Activated naive CD4-positive, alpha-beta T cell treated with anti-CD3 and anti-CD28 coated beads, Interleukin-2, amount 10 ng/mL, durations not matched to agents 7 days and 5 days (primary cell): ENCODE measurements around the gene CACNA1H.

Experiments used
- CTCF ChIA-PET: fragments of 350-600 bp; sonication (Branson Sonifier 250); formaldehyde crosslinking; loops from one replicate; lab custom pipeline; 2021; ENCODE audit warnings: antibody characterized with exemption; lab: Charles Lee
- DNase-seq: peaks from one replicate; pipeline ENCODE4 v3.0.0-alpha.2; 2020
- H3K27ac Mint-ChIP-seq: one replicate; pipeline ENCODE4 v1.8.0; 2021; ENCODE audit warnings: mild to moderate bottlenecking, moderate library complexity, mixed read lengths
- H3K27me3 Mint-ChIP-seq: one replicate; pipeline ENCODE4 v1.8.0; 2021; ENCODE audit warnings: mild to moderate bottlenecking, mixed read lengths
- H3K36me3 Mint-ChIP-seq: one replicate; pipeline ENCODE4 v1.8.0; 2021; ENCODE audit warnings: mixed read lengths
- H3K4me1 Mint-ChIP-seq: one replicate; pipeline ENCODE4 v1.8.0; 2021; ENCODE audit warnings: mixed read lengths
- H3K4me3 Mint-ChIP-seq: one replicate; pipeline ENCODE4 v1.8.0; 2021; ENCODE audit warnings: mild to moderate bottlenecking, moderate library complexity, mixed read lengths
- H3K9me3 Mint-ChIP-seq: one replicate; pipeline ENCODE4 v1.8.0; 2021; ENCODE audit warnings: mixed read lengths

Gene CACNA1H

GRCh38 chr16:1117926-1118325, 35.0 kb upstream of the CACNA1H start:
- H3K36me3 Mint-ChIP-seq = no peaks in the 10 kb centered on the region
- H3K27ac Mint-ChIP-seq = no peak overlapping the region
- no peak for DNase-seq
- CTCF ChIA-PET = no interaction called here
- no peak overlapping the region for H3K4me3 Mint-ChIP-seq
- no peaks in the 10 kb centered on the region for H3K9me3 Mint-ChIP-seq
- H3K27me3 Mint-ChIP-seq = peaks cover 4% of the 10 kb centered on the region
- no peaks in the 10 kb centered on the region for H3K4me1 Mint-ChIP-seq

GRCh38 chr16:1119129-1119528, 33.8 kb upstream of the CACNA1H start:
- CTCF ChIA-PET = no interaction called here
- H3K4me3 Mint-ChIP-seq = no peak overlapping the region
- no peak overlapping the region for H3K27ac Mint-ChIP-seq
- no peak for DNase-seq
- H3K36me3 Mint-ChIP-seq = no peaks in the 10 kb centered on the region
- no peaks in the 10 kb centered on the region for H3K4me1 Mint-ChIP-seq
- no peaks in the 10 kb centered on the region for H3K9me3 Mint-ChIP-seq
- no peaks in the 10 kb centered on the region for H3K27me3 Mint-ChIP-seq

DNA sequence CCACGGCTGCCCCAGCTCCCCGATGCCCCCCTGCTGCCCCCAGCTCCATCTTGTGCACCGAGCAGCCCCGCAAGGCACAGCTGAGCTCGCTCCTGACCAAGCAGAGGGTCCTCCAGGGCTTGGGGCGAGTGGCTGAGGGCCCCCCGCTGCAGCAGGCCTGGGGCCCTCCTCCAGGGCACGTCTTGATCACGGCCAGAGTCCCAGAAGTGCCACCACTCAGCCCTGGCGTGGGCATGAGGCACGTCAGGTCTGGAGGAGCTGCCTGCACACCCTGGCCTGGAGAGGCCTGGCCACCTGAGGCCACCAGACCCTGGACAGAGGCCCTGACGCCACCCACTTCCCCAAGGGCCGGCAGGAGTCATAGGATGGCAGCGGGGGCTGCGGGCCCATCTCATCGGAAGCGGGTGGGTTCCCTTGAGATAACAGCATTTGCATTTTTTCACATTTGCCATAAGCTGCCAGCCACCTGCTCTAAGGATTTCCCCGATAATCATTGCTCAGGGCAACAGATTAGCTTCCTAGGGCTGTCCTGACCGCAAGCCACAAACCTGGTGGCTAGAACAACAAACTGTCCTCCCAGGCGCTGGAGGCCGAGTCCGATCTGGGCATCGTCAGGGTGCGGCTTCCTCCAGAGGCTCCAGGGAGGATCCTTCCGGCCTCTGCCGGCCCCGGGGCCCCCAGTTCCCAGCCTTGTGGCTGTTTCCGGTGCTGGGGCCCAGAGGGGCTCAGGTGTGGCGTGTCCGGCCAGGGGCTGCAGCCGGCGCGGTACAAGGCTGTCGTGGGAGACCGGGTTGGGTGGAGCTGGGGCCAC, 32.9 kb upstream of the CACNA1H start:
- Mint-ChIP-seq H3K4me1 (no peaks in the 10 kb centered on the region), H3K9me3 (no peaks in the 10 kb centered on the region), H3K27me3 (no peaks in the 10 kb centered on the region), H3K4me3 (no peak overlapping the region), H3K36me3 (no peaks in the 10 kb centered on the region), H3K27ac (no peak overlapping the region)
- CTCF ChIA-PET = no interaction called here
- DNase-seq = no peak

DNA sequence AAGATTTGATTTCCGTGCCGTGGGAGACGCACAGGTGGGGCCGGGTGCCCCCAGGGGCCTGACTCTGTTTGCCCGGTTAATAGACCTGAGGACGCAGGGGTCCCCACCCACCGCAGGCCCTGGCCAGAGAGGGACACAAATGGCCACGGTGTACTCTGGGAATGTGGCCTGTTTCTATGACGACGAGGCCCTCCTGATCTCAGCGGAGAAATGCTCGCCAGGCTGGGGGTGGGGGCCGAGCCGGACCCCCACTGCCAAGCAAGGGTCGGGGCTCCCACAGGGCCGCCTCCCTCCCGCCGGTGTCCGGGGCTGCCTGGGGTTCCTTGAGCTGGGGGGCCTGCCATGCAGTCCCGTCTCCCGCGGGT, 32.3 kb upstream of the CACNA1H start:
- Mint-ChIP-seq H3K27me3 (no peaks in the 10 kb centered on the region), H3K4me3 (no peak overlapping the region), H3K36me3 (no peaks in the 10 kb centered on the region), H3K9me3 (no peaks in the 10 kb centered on the region), H3K4me1 (no peaks in the 10 kb centered on the region), H3K27ac (no peak overlapping the region)
- DNase-seq = no peak
- CTCF ChIA-PET = no interaction called here

GRCh38 chr16:1121009-1121408, 31.9 kb upstream of the CACNA1H start:
- H3K36me3 Mint-ChIP-seq = no peaks in the 10 kb centered on the region
- H3K27me3 Mint-ChIP-seq = no peaks in the 10 kb centered on the region
- DNase-seq = no peak
- H3K9me3 Mint-ChIP-seq = no peaks in the 10 kb centered on the region
- no peaks in the 10 kb centered on the region for H3K4me1 Mint-ChIP-seq
- H3K4me3 Mint-ChIP-seq = no peak overlapping the region
- no peak overlapping the region for H3K27ac Mint-ChIP-seq
- CTCF ChIA-PET = no interaction called here

GRCh38 chr16:1121601-1122397, 31.1 kb upstream of the CACNA1H start:
- Mint-ChIP-seq H3K9me3 (no peaks in the 10 kb centered on the region), H3K4me3 (no peak overlapping the region), H3K27ac (no peak overlapping the region), H3K36me3 (no peaks in the 10 kb centered on the region), H3K27me3 (no peaks in the 10 kb centered on the region), H3K4me1 (no peaks in the 10 kb centered on the region)
- no peak for DNase-seq
- CTCF ChIA-PET = no interaction called here

DNA sequence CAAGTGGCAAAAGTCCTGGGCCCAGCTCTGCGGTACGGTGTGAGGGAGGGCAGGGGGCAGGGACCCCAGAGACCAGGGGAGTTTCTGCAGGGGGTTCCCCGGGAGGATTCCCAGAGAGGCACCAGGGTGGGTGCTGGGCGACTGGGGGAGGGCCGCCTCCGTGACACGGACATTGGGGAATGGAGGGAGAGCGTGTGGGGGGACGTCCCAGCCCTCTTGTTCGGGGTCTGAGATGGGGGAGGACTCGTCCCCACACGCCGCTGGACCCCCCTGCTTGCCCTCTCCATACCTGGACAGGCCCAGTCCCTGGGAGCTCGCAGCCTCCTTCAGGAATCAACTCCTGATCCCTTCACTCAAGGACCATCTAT, 30.5 kb upstream of the CACNA1H start:
- Mint-ChIP-seq H3K27me3 (no peaks in the 10 kb centered on the region), H3K36me3 (no peaks in the 10 kb centered on the region), H3K27ac (no peak overlapping the region), H3K9me3 (no peaks in the 10 kb centered on the region), H3K4me1 (no peaks in the 10 kb centered on the region), H3K4me3 (no peak overlapping the region)
- DNase-seq = no peak
- CTCF ChIA-PET = no interaction called here

GRCh38 chr16:1123525-1124230, 29.2 kb upstream of the CACNA1H start:
- H3K36me3 Mint-ChIP-seq = no peaks in the 10 kb centered on the region
- H3K4me3 Mint-ChIP-seq = no peak overlapping the region
- no peaks in the 10 kb centered on the region for H3K9me3 Mint-ChIP-seq
- DNase-seq = no peak
- no peaks in the 10 kb centered on the region for H3K4me1 Mint-ChIP-seq
- CTCF ChIA-PET = no interaction called here
- no peak overlapping the region for H3K27ac Mint-ChIP-seq
- H3K27me3 Mint-ChIP-seq = no peaks in the 10 kb centered on the region

- no peaks in the 10 kb centered on the region for H3K36me3 Mint-ChIP-seq
- DNase-seq = no peak
- H3K4me1 Mint-ChIP-seq = no peaks in the 10 kb centered on the region
- CTCF ChIA-PET = no interaction called here
- H3K4me3 Mint-ChIP-seq = no peak overlapping the region
- H3K27me3 Mint-ChIP-seq = no peaks in the 10 kb centered on the region
- H3K9me3 Mint-ChIP-seq = no peaks in the 10 kb centered on the region
- H3K27ac Mint-ChIP-seq = no peak overlapping the region
These were observed 28.6 kb upstream of the CACNA1H start for GRCh38 chr16:1124291-1124690.

DNA sequence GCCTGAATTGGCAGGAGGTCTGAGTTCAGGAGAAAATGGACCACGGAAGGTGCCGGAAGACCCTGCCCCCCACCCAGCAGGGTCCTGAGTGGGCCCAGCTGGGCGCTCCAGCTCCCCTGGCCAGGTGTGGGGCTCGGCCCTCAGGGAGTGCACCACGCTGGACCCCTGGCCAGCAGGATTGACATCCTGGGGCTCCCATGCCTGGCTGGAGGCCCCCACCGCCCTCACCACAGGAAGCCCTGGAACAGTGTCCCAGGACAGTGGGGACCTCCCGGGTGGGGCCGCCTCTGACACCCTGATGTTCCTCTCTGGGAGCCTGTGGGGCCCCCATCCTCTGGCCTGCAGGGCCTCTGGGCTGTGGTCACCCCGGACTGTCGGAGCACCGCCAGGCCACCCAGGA, 28.1 kb upstream of the CACNA1H start:
- Mint-ChIP-seq H3K4me1 (no peaks in the 10 kb centered on the region), H3K27ac (no peak overlapping the region), H3K4me3 (no peak overlapping the region), H3K9me3 (no peaks in the 10 kb centered on the region), H3K27me3 (no peaks in the 10 kb centered on the region), H3K36me3 (no peaks in the 10 kb centered on the region)
- no peak for DNase-seq
- CTCF ChIA-PET = no interaction called here

DNA sequence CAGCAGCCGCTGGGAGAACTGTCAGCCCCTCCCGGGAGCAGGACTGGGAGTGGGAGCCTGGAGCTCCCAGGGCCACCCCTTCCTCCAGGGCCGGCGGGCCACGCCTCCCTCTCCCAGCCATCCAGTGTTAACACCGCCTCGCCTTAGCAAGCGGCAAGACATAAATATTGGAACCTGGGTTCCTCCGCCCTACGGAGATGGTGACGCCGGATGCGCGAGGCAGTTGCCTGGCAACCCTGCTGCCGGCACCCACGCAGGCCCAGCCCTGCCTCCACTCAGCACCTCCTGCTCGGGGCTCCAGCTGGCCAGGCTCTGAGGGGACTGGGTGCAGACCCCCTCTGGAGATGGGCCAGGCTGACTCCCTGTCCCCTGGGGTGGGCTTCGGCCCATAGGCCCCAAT, 27.4 kb upstream of the CACNA1H start:
- no peaks in the 10 kb centered on the region for H3K9me3 Mint-ChIP-seq
- no peak overlapping the region for H3K4me3 Mint-ChIP-seq
- H3K27ac Mint-ChIP-seq = no peak overlapping the region
- peak; percentile 40 for DNase-seq
- no peaks in the 10 kb centered on the region for H3K4me1 Mint-ChIP-seq
- CTCF ChIA-PET = no interaction called here
- no peaks in the 10 kb centered on the region for H3K27me3 Mint-ChIP-seq
- H3K36me3 Mint-ChIP-seq = no peaks in the 10 kb centered on the region

- Mint-ChIP-seq H3K9me3 (no peaks in the 10 kb centered on the region), H3K36me3 (no peaks in the 10 kb centered on the region), H3K27ac (no peak overlapping the region), H3K4me3 (no peak overlapping the region), H3K27me3 (no peaks in the 10 kb centered on the region), H3K4me1 (no peaks in the 10 kb centered on the region)
- CTCF ChIA-PET = no interaction called here
- no peak for DNase-seq
These were observed 26.9 kb upstream of the CACNA1H start for GRCh38 chr16:1126044-1126443.

- CTCF ChIA-PET = no interaction called here
- H3K27ac Mint-ChIP-seq = no peak overlapping the region
- no peaks in the 10 kb centered on the region for H3K4me1 Mint-ChIP-seq
- H3K4me3 Mint-ChIP-seq = no peak overlapping the region
- DNase-seq = no peak
- H3K27me3 Mint-ChIP-seq = no peaks in the 10 kb centered on the region
- no peaks in the 10 kb centered on the region for H3K9me3 Mint-ChIP-seq
- no peaks in the 10 kb centered on the region for H3K36me3 Mint-ChIP-seq
These were observed 26.3 kb upstream of the CACNA1H start for GRCh38 chr16:1126586-1126985.

GRCh38 chr16:1127101-1127500, 25.8 kb upstream of the CACNA1H start:
- Mint-ChIP-seq H3K36me3 (no peaks in the 10 kb centered on the region), H3K4me3 (no peak overlapping the region), H3K4me1 (no peaks in the 10 kb centered on the region), H3K27me3 (no peaks in the 10 kb centered on the region), H3K27ac (no peak overlapping the region), H3K9me3 (no peaks in the 10 kb centered on the region)
- CTCF ChIA-PET = no interaction called here
- DNase-seq = no peak
